Keratinocyte (primary cell): ENCODE results near the gene SNX14. TPM values are rescaled to one million over a fixed set of nuclear protein-coding genes. Genes with fewer than 3 reads are reported as not detected.

Experiments used
- DNase-seq: peaks from one replicate; pipeline ENCODE4 v3.0.0-alpha.2; 2011; ENCODE audit warnings: low read depth, missing footprints, low spot score
- FAIRE-seq: peaks from 2 replicates; lab custom pipeline; 2011; peaks lifted over from hg19 to GRCh38; lab: Jason Lieb, UNC
- H2AFZ ChIP-seq: 2 replicates; pipeline ENCODE4 v1.6.0; 2012; ENCODE audit warnings: low read length, control low read depth, inconsistent platforms; ENCODE audit not compliant: control insufficient read depth
- H3K27ac ChIP-seq: 2 replicates; pipeline ENCODE4 v1.5.1; 2011; ENCODE audit warnings: low read length; ENCODE audit not compliant: control insufficient read depth, insufficient read depth
- H3K27me3 ChIP-seq: 3 replicates; pipeline ENCODE4 v1.6.0; 2011; ENCODE audit warnings: low read length; ENCODE audit not compliant: control insufficient read depth, insufficient read depth; ENCODE audit errors: extremely low read depth
- H3K36me3 ChIP-seq, 2 experiments: 2 replicates in 1 of 2; 3 replicates in 1 of 2; pipeline ENCODE4 v1.5.1; 2011; ENCODE audit warnings: low read length in 2 of 2, mild to moderate bottlenecking in 1 of 2; ENCODE audit not compliant: control insufficient read depth in 2 of 2, insufficient read depth in 2 of 2; ENCODE audit errors: extremely low read depth in 1 of 2
- H3K4me1 ChIP-seq: 3 replicates; pipeline ENCODE4 v1.5.1; 2011; ENCODE audit warnings: low read length; ENCODE audit not compliant: control insufficient read depth, insufficient read depth; ENCODE audit errors: extremely low read depth
- H3K4me2 ChIP-seq: 3 replicates; pipeline ENCODE4 v1.6.0; 2011; ENCODE audit warnings: low read depth, low read length; ENCODE audit not compliant: control insufficient read depth, insufficient read depth; ENCODE audit errors: extremely low read depth
- H3K4me3 ChIP-seq, 3 experiments: fragments of 200-600 bp in 1 of 3; sonication (generic) in 1 of 3; 2 replicates in 2 of 3; 3 replicates in 1 of 3; pipeline ENCODE4 v1.5.1; 2011 to 2016; ENCODE audit warnings: low read length in 3 of 3, mild to moderate bottlenecking in 3 of 3, control low read depth in 2 of 3, inconsistent platforms in 1 of 3, low read depth in 1 of 3, mixed read lengths in 1 of 3, mixed run types in 1 of 3, moderate library complexity in 1 of 3; ENCODE audit not compliant: control insufficient read depth in 2 of 3, insufficient read depth in 2 of 3; ENCODE audit errors: extremely low read depth in 1 of 3
- H3K79me2 ChIP-seq: 2 replicates; pipeline ENCODE4 v1.6.0; 2012; ENCODE audit warnings: low read length; ENCODE audit not compliant: control insufficient read depth, insufficient read depth
- H3K9ac ChIP-seq: 3 replicates; pipeline ENCODE4 v1.6.0; 2011; ENCODE audit warnings: low read length; ENCODE audit not compliant: control insufficient read depth, insufficient read depth; ENCODE audit errors: extremely low read depth
- H3K9me1 ChIP-seq: 3 replicates; pipeline ENCODE4 v1.6.0; 2011; ENCODE audit warnings: low read length; ENCODE audit not compliant: control insufficient read depth, insufficient read depth; ENCODE audit errors: extremely low read depth
- H3K9me3 ChIP-seq: 2 replicates; pipeline ENCODE4 v1.5.1; 2012; ENCODE audit warnings: low read depth, low read length; ENCODE audit not compliant: control insufficient read depth
- H4K20me1 ChIP-seq: 3 replicates; pipeline ENCODE4 v1.6.0; 2011; ENCODE audit warnings: low read length; ENCODE audit not compliant: control insufficient read depth, insufficient read depth; ENCODE audit errors: extremely low read depth
- CTCF ChIP-seq, 3 experiments: IDR thresholded peaks in 1 of 3; conservative IDR thresholded peaks in 1 of 3; optimal IDR thresholded peaks in 1 of 3; 2 replicates in 2 of 3; 3 replicates in 1 of 3; pipeline versions ENCODE3 to v1.5.1; 2011; ENCODE audit warnings: low read length in 3 of 3, mild to moderate bottlenecking in 3 of 3, moderate library complexity in 2 of 3, control low read depth in 1 of 3, inconsistent platforms in 1 of 3; ENCODE audit not compliant: insufficient read depth in 2 of 3; ENCODE audit errors: extremely low read depth in 1 of 3
- EZH2 ChIP-seq: IDR thresholded peaks from one replicate; pipeline ENCODE4 v1.6.1; 2012; ENCODE audit warnings: inconsistent platforms, mild to moderate bottlenecking, low read length, moderate library complexity
- dilution Hi-C: fragments of 300-500 bp; cut with MboI; formaldehyde crosslinking; loops from one replicate; pipeline ENCODE4 v1.7.0; 2020; ENCODE audit warnings: low sequenced_read_pairs; ENCODE audit not compliant: extremely low pct_ligation_motif_present
- polyA plus RNA-seq, 5 experiments: library from polyadenylated mRNA; depleted of rRNA in 3 of 5; stranded (reverse) in 3 of 5; stranded (forward) in 1 of 5; unstranded in 1 of 5; fragments of >200 nt; gene quantifications; 1 replicate in 1 of 5; 2 replicates in 3 of 5; 3 replicates in 1 of 5; pipeline versions ENCODE4 v1.2.1 to v1.2.3, GENCODE V29; 2011 to 2012; ENCODE audit warnings: missing spikeins in 2 of 5, low read depth in 1 of 5, low replicate concordance in 1 of 5

Gene SNX14
- polyA plus RNA-seq, 1 donor (not counting 4 experiments of a cell fraction or from before 2014, with no cell fraction given): 97.5 TPM

- no peaks in the 10 kb centered on the region for H3K27me3 ChIP-seq
- FAIRE-seq (no peak), DNase-seq (no peak)
- H3K9me3 ChIP-seq: no peaks in the 10 kb centered on the region
- peaks cover 82% of the 10 kb centered on the region for H3K4me1 ChIP-seq
- peaks cover 7 to 23% of the 10 kb centered on the region in 2 experiments for H3K36me3 ChIP-seq
- no peaks in the 10 kb centered on the region for H4K20me1 ChIP-seq
- no peak overlapping the region for H2AFZ ChIP-seq
- dilution Hi-C loops: no loop called here
- peaks cover 35% of the 10 kb centered on the region for H3K79me2 ChIP-seq
- H3K4me3 ChIP-seq: no peak overlapping the region
- H3K27ac ChIP-seq: peak overlapping the region; percentile 66
- peak overlapping the region; percentile 23 for H3K4me2 ChIP-seq
- TF ChIP-seq CTCF (optimal IDR thresholded peaks at IDR 0.05 in 1 of 3, IDR thresholded peaks at IDR 0.05 in 1 of 3, conservative IDR thresholded peaks at IDR 0.05 in 1 of 3; ENCODE audit: extremely low read depth in 1 of 3, insufficient read depth in 2 of 3, low read length in 3 of 3): no peak
- no peak for TF ChIP-seq EZH2
- H3K9me1 ChIP-seq: no peaks in the 10 kb centered on the region
- H3K9ac ChIP-seq: no peak overlapping the region
These were observed 131.0 kb downstream of the SNX14 start for GRCh38 chr6:85462673-85463072.

- peaks cover 4 to 23% of the 10 kb centered on the region in 2 experiments for H3K36me3 ChIP-seq
- H3K4me3 ChIP-seq: no peak overlapping the region
- no peaks in the 10 kb centered on the region for H3K27me3 ChIP-seq
- peaks cover 43% of the 10 kb centered on the region for H3K79me2 ChIP-seq
- H3K9ac ChIP-seq: no peak overlapping the region
- peaks cover 91% of the 10 kb centered on the region for H3K4me1 ChIP-seq
- H3K27ac ChIP-seq: peak overlapping the region; percentile 66
- H3K9me3 ChIP-seq: no peaks in the 10 kb centered on the region
- H3K9me1 ChIP-seq: no peaks in the 10 kb centered on the region
- H3K4me2 ChIP-seq: peak overlapping the region; percentile 29
- no peaks in the 10 kb centered on the region for H4K20me1 ChIP-seq
- no peak overlapping the region for H2AFZ ChIP-seq
- FAIRE-seq: no peak
- no peak for TF ChIP-seq EZH2
- no peak for TF ChIP-seq CTCF (optimal IDR thresholded peaks at IDR 0.05 in 1 of 3, IDR thresholded peaks at IDR 0.05 in 1 of 3, conservative IDR thresholded peaks at IDR 0.05 in 1 of 3; ENCODE audit: extremely low read depth in 1 of 3, insufficient read depth in 2 of 3, low read length in 3 of 3)
- no peak for DNase-seq
- dilution Hi-C loops: no loop called here
These were observed 131.9 kb downstream of the SNX14 start for GRCh38 chr6:85461798-85462170.
